ENCODE data around the gene ZG16B.

Gene ZG16B

GRCh38 chr16:2795395-2796143 is 34.5 kb upstream of the ZG16B start:
- H3K4me3 Mint-ChIP-seq: no peak overlapping the region
- H3K27me3 Mint-ChIP-seq (ENCODE audit: low read depth): peaks cover 32% of the 10 kb centered on the region
- H3K4me1 Mint-ChIP-seq (ENCODE audit: low read depth): no peaks in the 10 kb centered on the region
- no peak overlapping the region for H3K27ac Mint-ChIP-seq
- H3K36me3 Mint-ChIP-seq (ENCODE audit: low read depth): no peaks in the 10 kb centered on the region
- no peaks in the 10 kb centered on the region for H3K9me3 Mint-ChIP-seq

DNA sequence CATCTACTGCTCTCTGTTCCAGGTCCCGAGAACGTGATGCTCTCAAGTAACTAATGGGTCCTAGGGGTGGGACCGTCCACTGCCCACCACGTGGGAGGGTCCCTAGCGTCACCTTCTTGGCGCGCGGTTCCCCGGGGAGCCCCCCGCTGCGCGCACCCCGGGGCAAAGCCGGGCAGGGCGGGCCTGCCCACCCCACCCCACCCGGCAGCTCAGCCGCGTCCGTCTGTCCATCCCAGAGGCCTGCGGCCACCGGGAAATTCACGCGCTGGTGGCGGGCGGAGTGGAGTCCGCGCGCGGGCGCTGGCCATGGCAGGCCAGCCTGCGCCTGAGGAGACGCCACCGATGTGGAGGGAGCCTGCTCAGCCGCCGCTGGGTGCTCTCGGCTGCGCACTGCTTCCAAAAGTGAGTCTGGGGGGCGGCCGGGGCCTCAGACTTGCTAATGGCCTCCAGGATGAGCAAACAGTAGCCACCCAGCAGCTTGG is 31.3 kb upstream of the ZG16B start:
- peaks cover 2% of the 10 kb centered on the region for H3K9me3 Mint-ChIP-seq
- H3K4me3 Mint-ChIP-seq: no peak overlapping the region
- no peaks in the 10 kb centered on the region for H3K4me1 Mint-ChIP-seq (ENCODE audit: low read depth)
- H3K36me3 Mint-ChIP-seq (ENCODE audit: low read depth): no peaks in the 10 kb centered on the region
- peaks cover 17% of the 10 kb centered on the region for H3K27me3 Mint-ChIP-seq (ENCODE audit: low read depth)
- H3K27ac Mint-ChIP-seq: no peak overlapping the region

DNA sequence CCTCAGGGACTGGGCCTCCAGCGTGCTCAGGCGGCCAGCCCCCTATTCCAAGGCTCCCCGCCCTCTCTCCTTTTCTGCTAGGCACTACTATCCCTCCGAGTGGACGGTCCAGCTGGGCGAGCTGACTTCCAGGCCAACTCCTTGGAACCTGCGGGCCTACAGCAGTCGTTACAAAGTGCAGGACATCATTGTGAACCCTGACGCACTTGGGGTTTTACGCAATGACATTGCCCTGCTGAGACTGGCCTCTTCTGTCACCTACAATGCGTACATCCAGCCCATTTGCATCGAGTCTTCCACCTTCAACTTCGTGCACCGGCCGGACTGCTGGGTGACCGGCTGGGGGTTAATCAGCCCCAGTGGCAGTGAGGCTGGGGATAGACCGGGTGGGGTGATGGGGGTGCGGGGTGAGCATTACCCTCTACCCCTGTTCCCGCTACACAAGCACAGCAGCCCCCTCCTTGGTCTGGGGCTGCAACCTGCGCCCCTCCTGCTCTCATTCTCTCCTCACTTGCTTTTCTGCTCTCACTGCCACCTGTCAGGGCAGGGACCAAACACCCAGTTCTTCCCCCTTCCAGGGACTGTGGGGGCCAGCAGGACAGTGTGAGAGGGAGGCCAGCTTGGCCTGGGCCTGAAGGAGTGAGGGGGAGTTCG is 30.8 kb upstream of the ZG16B start:
- Mint-ChIP-seq H3K9me3 (peaks cover 6% of the 10 kb centered on the region), H3K36me3 (ENCODE audit: low read depth) (no peaks in the 10 kb centered on the region), H3K4me3 (no peak overlapping the region), H3K27ac (no peak overlapping the region), H3K27me3 (ENCODE audit: low read depth) (peaks cover 16% of the 10 kb centered on the region), H3K4me1 (ENCODE audit: low read depth) (no peaks in the 10 kb centered on the region)

DNA sequence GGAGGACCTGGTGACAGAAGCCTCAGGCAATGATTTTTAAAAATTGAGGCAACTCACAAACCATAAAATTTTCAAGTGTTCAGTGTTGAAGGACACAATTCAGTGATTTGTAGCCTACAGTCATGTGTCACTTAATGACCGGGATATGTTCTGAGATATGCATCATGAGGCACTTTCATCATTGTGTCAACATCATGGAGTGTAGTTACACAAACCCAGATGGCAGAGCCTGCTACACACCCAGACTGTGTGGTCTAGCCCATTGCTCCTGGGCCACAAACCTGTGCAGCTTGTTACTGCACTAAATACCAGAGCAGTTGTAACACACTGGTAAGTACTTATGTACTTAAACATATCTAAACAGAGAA is 30.3 kb upstream of the ZG16B start:
- peaks cover 11% of the 10 kb centered on the region for H3K27me3 Mint-ChIP-seq (ENCODE audit: low read depth)
- H3K9me3 Mint-ChIP-seq: peaks cover 8% of the 10 kb centered on the region
- no peak overlapping the region for H3K4me3 Mint-ChIP-seq
- H3K27ac Mint-ChIP-seq: no peak overlapping the region
- H3K4me1 Mint-ChIP-seq (ENCODE audit: low read depth): no peaks in the 10 kb centered on the region
- no peaks in the 10 kb centered on the region for H3K36me3 Mint-ChIP-seq (ENCODE audit: low read depth)

- Mint-ChIP-seq H3K4me3 (no peak overlapping the region), H3K9me3 (peaks cover 8% of the 10 kb centered on the region), H3K4me1 (ENCODE audit: low read depth) (no peaks in the 10 kb centered on the region), H3K36me3 (ENCODE audit: low read depth) (no peaks in the 10 kb centered on the region), H3K27me3 (ENCODE audit: low read depth) (peaks cover 15% of the 10 kb centered on the region), H3K27ac (no peak overlapping the region)
Observed at GRCh38 chr16:2803545-2804195, 26.4 kb upstream of the ZG16B start.

GRCh38 chr16:2804728-2805127 is 25.4 kb upstream of the ZG16B start:
- Mint-ChIP-seq H3K4me3 (no peak overlapping the region), H3K27ac (no peak overlapping the region), H3K36me3 (ENCODE audit: low read depth) (no peaks in the 10 kb centered on the region), H3K9me3 (peaks cover 8% of the 10 kb centered on the region), H3K27me3 (ENCODE audit: low read depth) (peaks cover 24% of the 10 kb centered on the region), H3K4me1 (ENCODE audit: low read depth) (no peaks in the 10 kb centered on the region)

DNA sequence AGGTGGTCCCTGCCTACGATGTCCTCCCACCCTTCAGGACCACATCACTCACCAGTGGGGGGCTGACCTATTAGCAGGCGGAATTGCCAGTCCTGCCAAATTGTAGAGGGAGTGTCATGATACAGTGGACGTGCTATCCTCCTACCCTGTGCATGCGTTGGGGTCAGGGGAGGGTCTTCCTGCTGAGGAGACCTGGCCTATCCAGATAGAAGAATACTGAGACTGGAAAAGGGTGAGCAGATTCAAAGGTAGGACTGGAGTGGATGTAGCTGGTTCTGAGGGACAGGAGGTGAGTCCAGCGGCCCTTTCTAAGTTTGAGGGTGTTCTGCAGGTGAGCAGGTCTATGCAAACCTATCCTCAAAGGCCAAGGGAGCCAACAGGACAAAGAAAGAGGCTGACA is 23.8 kb upstream of the ZG16B start:
- H3K36me3 Mint-ChIP-seq (ENCODE audit: low read depth): no peaks in the 10 kb centered on the region
- H3K4me3 Mint-ChIP-seq: no peak overlapping the region
- H3K4me1 Mint-ChIP-seq (ENCODE audit: low read depth): no peaks in the 10 kb centered on the region
- H3K27ac Mint-ChIP-seq: no peak overlapping the region
- peaks cover 8% of the 10 kb centered on the region for H3K9me3 Mint-ChIP-seq
- peaks cover 24% of the 10 kb centered on the region for H3K27me3 Mint-ChIP-seq (ENCODE audit: low read depth)

DNA sequence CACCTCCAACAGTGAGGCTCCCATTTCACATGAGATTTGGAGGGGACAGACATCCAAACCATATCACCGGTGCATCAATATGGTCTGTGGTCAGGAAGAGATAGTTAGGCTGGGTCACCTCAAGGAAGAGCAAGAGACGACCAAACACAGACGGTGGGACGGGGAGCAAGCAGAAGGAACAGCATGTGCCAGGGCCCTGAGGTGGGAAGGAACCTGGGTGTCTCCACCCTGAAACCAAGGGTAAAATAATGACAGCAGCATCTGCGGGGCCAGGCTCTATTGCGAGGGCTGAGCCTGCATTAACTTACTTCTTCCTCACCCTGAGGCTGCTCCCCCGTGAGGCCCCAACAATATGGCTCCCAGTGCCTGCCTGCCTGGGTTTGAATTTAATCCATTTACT is 21.9 kb upstream of the ZG16B start:
- no peaks in the 10 kb centered on the region for H3K4me1 Mint-ChIP-seq (ENCODE audit: low read depth)
- H3K4me3 Mint-ChIP-seq: no peak overlapping the region
- H3K9me3 Mint-ChIP-seq: peaks cover 8% of the 10 kb centered on the region
- no peak overlapping the region for H3K27ac Mint-ChIP-seq
- H3K27me3 Mint-ChIP-seq (ENCODE audit: low read depth): peaks cover 24% of the 10 kb centered on the region
- H3K36me3 Mint-ChIP-seq (ENCODE audit: low read depth): no peaks in the 10 kb centered on the region

- Mint-ChIP-seq H3K27ac (no peak overlapping the region), H3K4me3 (no peak overlapping the region), H3K36me3 (ENCODE audit: low read depth) (no peaks in the 10 kb centered on the region), H3K9me3 (peaks cover 3% of the 10 kb centered on the region), H3K27me3 (ENCODE audit: low read depth) (peaks cover 19% of the 10 kb centered on the region), H3K4me1 (ENCODE audit: low read depth) (no peaks in the 10 kb centered on the region)
Observed at GRCh38 chr16:2809149-2809760, 20.8 kb upstream of the ZG16B start.

GRCh38 chr16:2810651-2811050 is 19.5 kb upstream of the ZG16B start:
- peaks cover 19% of the 10 kb centered on the region for H3K27me3 Mint-ChIP-seq (ENCODE audit: low read depth)
- no peaks in the 10 kb centered on the region for H3K9me3 Mint-ChIP-seq
- no peaks in the 10 kb centered on the region for H3K36me3 Mint-ChIP-seq (ENCODE audit: low read depth)
- no peak overlapping the region for H3K27ac Mint-ChIP-seq
- no peak overlapping the region for H3K4me3 Mint-ChIP-seq
- no peaks in the 10 kb centered on the region for H3K4me1 Mint-ChIP-seq (ENCODE audit: low read depth)

- H3K27me3 Mint-ChIP-seq (ENCODE audit: low read depth): peaks cover 19% of the 10 kb centered on the region
- no peaks in the 10 kb centered on the region for H3K4me1 Mint-ChIP-seq (ENCODE audit: low read depth)
- H3K4me3 Mint-ChIP-seq: no peak overlapping the region
- H3K27ac Mint-ChIP-seq: no peak overlapping the region
- no peaks in the 10 kb centered on the region for H3K9me3 Mint-ChIP-seq
- H3K36me3 Mint-ChIP-seq (ENCODE audit: low read depth): no peaks in the 10 kb centered on the region
Observed at GRCh38 chr16:2811703-2812471, 18.2 kb upstream of the ZG16B start.

DNA sequence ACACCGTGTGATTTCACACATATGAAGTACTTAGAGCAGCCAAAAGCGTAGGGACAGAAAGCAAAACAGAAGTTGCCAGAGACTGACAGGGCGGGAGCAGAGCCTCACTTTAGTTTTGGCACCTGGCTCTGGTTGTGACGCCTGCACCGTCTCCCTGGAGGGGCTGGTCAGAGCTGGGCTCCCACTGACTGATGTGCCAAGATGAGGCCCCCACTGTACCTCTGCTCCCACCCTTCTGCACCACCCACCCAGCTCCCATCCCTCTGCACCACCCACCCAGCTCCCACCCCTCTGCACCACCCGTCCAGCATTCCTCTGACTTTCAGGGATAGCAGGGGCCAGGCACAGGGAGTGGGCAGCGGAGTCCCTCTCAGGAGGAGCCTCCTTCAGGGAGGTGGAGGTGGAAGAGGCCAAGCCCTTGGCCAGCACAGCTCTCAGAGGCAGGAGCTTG is 16.3 kb upstream of the ZG16B start:
- Mint-ChIP-seq H3K27ac (no peak overlapping the region), H3K27me3 (ENCODE audit: low read depth) (peaks cover 8% of the 10 kb centered on the region), H3K36me3 (ENCODE audit: low read depth) (no peaks in the 10 kb centered on the region), H3K4me1 (ENCODE audit: low read depth) (no peaks in the 10 kb centered on the region), H3K4me3 (no peak overlapping the region), H3K9me3 (no peaks in the 10 kb centered on the region)

- Mint-ChIP-seq H3K27me3 (ENCODE audit: low read depth) (no peaks in the 10 kb centered on the region), H3K4me3 (no peak overlapping the region), H3K27ac (no peak overlapping the region), H3K9me3 (no peaks in the 10 kb centered on the region), H3K4me1 (ENCODE audit: low read depth) (no peaks in the 10 kb centered on the region), H3K36me3 (ENCODE audit: low read depth) (no peaks in the 10 kb centered on the region)
Observed at GRCh38 chr16:2814551-2815298, 15.4 kb upstream of the ZG16B start.
